ENCODE results near the gene NACA2. TPM values are rescaled to one million over a fixed set of nuclear protein-coding genes. Genes with fewer than 3 reads are reported as not detected.
"Not testable (repeated sequence)": the region's sequence is repeated elsewhere in the genome, so short reads cannot be mapped to it uniquely, and the experiment has no call there.

NACA2 gene
- total RNA-seq, 1 experiment from 2014 or later = not detected

- Histone ChIP-seq H4K8ac (replicated peaks; ENCODE audit: insufficient read length, low read depth, low read length) (no peak overlapping the region), H2AFZ (ENCODE audit: low read length) (no peak overlapping the region), H3K79me2 (ENCODE audit: insufficient read depth, low read length) (no peaks in the 10 kb centered on the region), H3K56ac (ENCODE audit: insufficient read length, low read depth, low read length) (no peak overlapping the region), H3K4me1 (ENCODE audit: insufficient read depth, low read length) (no peaks in the 10 kb centered on the region), H3K23me2 (ENCODE audit: insufficient read length, low read depth, low read length, poor library complexity, severe bottlenecking) (no peaks in the 10 kb centered on the region), H4K20me1 (ENCODE audit: control insufficient read depth, insufficient read depth, insufficient read length) (no peaks in the 10 kb centered on the region), H3K4ac (ENCODE audit: low read depth, low read length) (no peak overlapping the region), H3K79me1 (ENCODE audit: insufficient read depth, low read depth, low read length, poor library complexity, severe bottlenecking) (no peaks in the 10 kb centered on the region), H3K9ac (ENCODE audit: extremely low read depth, insufficient read length, low read length) (no peak overlapping the region), H2BK5ac (ENCODE audit: insufficient read length, low read length) (no peak overlapping the region), H2BK15ac (ENCODE audit: low read depth, low read length) (no peak overlapping the region), H2BK12ac (ENCODE audit: insufficient read length, low read depth, low read length) (no peak overlapping the region), H2BK120ac (ENCODE audit: low read depth, low read length, poor library complexity, severe bottlenecking) (no peak overlapping the region), H3K9me3 (ENCODE audit: control insufficient read depth, low read depth, low read length) (no peaks in the 10 kb centered on the region), H3K23ac (ENCODE audit: insufficient read length, low read depth, low read length) (no peak overlapping the region), H3K27me3 (ENCODE audit: insufficient read depth, low read length) (no peaks in the 10 kb centered on the region; the same call in 1 of the 2 replicates), H4K91ac (ENCODE audit: insufficient read length, low read depth, low read length) (no peak overlapping the region), H4K5ac (ENCODE audit: insufficient read length, low read depth, low read length) (no peak overlapping the region), H3K27ac (ENCODE audit: insufficient read length, low read depth, low read length) (no peak overlapping the region), H3T11ph (ENCODE audit: low read length) (no peak overlapping the region), H2AK5ac (ENCODE audit: insufficient read length, low read length) (no peak overlapping the region), H3K4me2 (ENCODE audit: insufficient read depth, insufficient read length, low read length) (no peak overlapping the region), H3K18ac (ENCODE audit: insufficient read length, low read depth, low read length) (no peak overlapping the region), H2BK20ac (ENCODE audit: low read depth, low read length, poor library complexity, severe bottlenecking) (no peak overlapping the region), H3K14ac (ENCODE audit: insufficient read depth, low read length) (no peak overlapping the region)
- no peak for TF ChIP-seq CTCF (conservative IDR thresholded peaks at IDR 0.05)
- Mint-ChIP-seq H3K9me3 (no peaks in the 10 kb centered on the region), H3K4me1 (no peaks in the 10 kb centered on the region), H3K27ac (no peak overlapping the region), H3K36me3 (ENCODE audit: insufficient read depth in 1 of 3, low read depth in 3 of 3) (no peaks in the 10 kb centered on the region), H3K27me3 (ENCODE audit: low read depth) (peaks cover 9% of the 10 kb centered on the region), H3K4me3 (no peak overlapping the region)
- no CpG with 5 or more reads among the region's 3 CpGs for WGBS (ENCODE audit: extremely low coverage, insufficient read length, low lambda C conversion rate)
- DNase-seq = no peak
Observed at GRCh38 chr17:61554209-61554608, 36.8 kb downstream of the NACA2 start.

- not testable (repeated sequence) for H3K4me3 Mint-ChIP-seq; H3K9me3 Mint-ChIP-seq; H3K27me3 Mint-ChIP-seq (ENCODE audit: low read depth); H4K8ac ChIP-seq (replicated peaks; ENCODE audit: insufficient read length, low read depth, low read length); H2AFZ ChIP-seq (ENCODE audit: low read length); H2AK5ac ChIP-seq (ENCODE audit: insufficient read length, low read length); H4K5ac ChIP-seq (ENCODE audit: insufficient read length, low read depth, low read length); H2BK12ac ChIP-seq (ENCODE audit: insufficient read length, low read depth, low read length); H3K18ac ChIP-seq (ENCODE audit: insufficient read length, low read depth, low read length); H3K27ac Mint-ChIP-seq; H3T11ph ChIP-seq (ENCODE audit: low read length); H4K91ac ChIP-seq (ENCODE audit: insufficient read length, low read depth, low read length); H3K23me2 ChIP-seq (ENCODE audit: insufficient read length, low read depth, low read length, poor library complexity, severe bottlenecking); DNase-seq; H3K27me3 ChIP-seq (ENCODE audit: insufficient read depth, low read length); H3K36me3 Mint-ChIP-seq (ENCODE audit: insufficient read depth in 1 of 3, low read depth in 3 of 3); H3K23ac ChIP-seq (ENCODE audit: insufficient read length, low read depth, low read length); H2BK15ac ChIP-seq (ENCODE audit: low read depth, low read length); H2BK120ac ChIP-seq (ENCODE audit: low read depth, low read length, poor library complexity, severe bottlenecking); H3K27ac ChIP-seq (ENCODE audit: insufficient read length, low read depth, low read length); H3K14ac ChIP-seq (ENCODE audit: insufficient read depth, low read length); H3K4me1 ChIP-seq (ENCODE audit: insufficient read depth, low read length); H2BK20ac ChIP-seq (ENCODE audit: low read depth, low read length, poor library complexity, severe bottlenecking); H3K9me3 ChIP-seq (ENCODE audit: control insufficient read depth, low read depth, low read length); H3K9ac ChIP-seq (ENCODE audit: extremely low read depth, insufficient read length, low read length); H3K79me2 ChIP-seq (ENCODE audit: insufficient read depth, low read length); H4K20me1 ChIP-seq (ENCODE audit: control insufficient read depth, insufficient read depth, insufficient read length); H3K79me1 ChIP-seq (ENCODE audit: insufficient read depth, low read depth, low read length, poor library complexity, severe bottlenecking); H3K4me1 Mint-ChIP-seq; H3K4me2 ChIP-seq (ENCODE audit: insufficient read depth, insufficient read length, low read length); H3K56ac ChIP-seq (ENCODE audit: insufficient read length, low read depth, low read length); H3K4ac ChIP-seq (ENCODE audit: low read depth, low read length); H2BK5ac ChIP-seq (ENCODE audit: insufficient read length, low read length)
- WGBS (ENCODE audit: extremely low coverage, insufficient read length, low lambda C conversion rate) = no CpG with 5 or more reads among the region's 11 CpGs
Observed at GRCh38 chr17:61552560-61552959, 38.5 kb downstream of the NACA2 start.
